Measurements from ENCODE around the gene PDE7B. TPM values are rescaled to one million over a fixed set of nuclear protein-coding genes. Genes with fewer than 3 reads are reported as not detected.

The PDE7B gene
- total and polyA plus RNA-seq, 2 donors (not counting 1 experiment from before 2014, with no cell fraction given): 2.6 to 7.5 TPM

DNA sequence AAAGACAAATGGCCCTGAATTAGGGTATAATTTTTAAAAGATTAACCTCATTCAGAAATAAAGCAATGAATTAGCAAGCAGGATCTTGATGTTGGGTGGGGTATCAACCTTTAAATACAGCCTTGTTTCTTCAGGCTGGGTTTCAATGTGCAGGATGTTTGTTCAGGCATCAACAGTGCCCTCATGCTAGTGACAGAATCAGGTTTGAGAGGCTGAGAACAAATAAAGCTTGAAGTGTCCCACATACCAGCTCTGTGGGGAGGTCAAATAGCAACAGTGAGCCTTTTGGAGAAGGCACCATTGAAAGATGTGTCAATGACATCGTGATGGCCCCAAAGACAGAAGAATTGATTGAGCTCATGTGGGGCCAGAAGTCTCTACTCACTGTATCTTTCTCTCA is 330.4 kb downstream of the PDE7B start:
- Histone ChIP-seq H3K9ac (ENCODE audit: low read length) (no peak overlapping the region), H3K79me2 (ENCODE audit: control insufficient read depth, insufficient read depth, low read length) (no peaks in the 10 kb centered on the region), H3K4me1 (ENCODE audit: control insufficient read depth in 2 of 2, insufficient read depth in 2 of 2, low read length in 2 of 2) (peaks cover 12 to 15% of the 10 kb centered on the region in 2 donors), H2AFZ (ENCODE audit: insufficient read depth, low read depth, low read length, poor library complexity, severe bottlenecking) (no peak overlapping the region), H3K36me3 (replicated peaks in 1 of 2; ENCODE audit: control extremely low read depth in 1 of 2, control insufficient read depth in 1 of 2, extremely low read depth in 1 of 2, insufficient read depth in 2 of 2, low read length in 1 of 2) (peaks cover 0 to 3% of the 10 kb centered on the region in 2 experiments), H3K4me3 (ENCODE audit: control extremely low read depth in 1 of 5, extremely low read depth in 1 of 5, insufficient read depth in 1 of 5, low read depth in 2 of 5, low read length in 4 of 5) (no peak overlapping the region), H3K9me3 (ENCODE audit: control extremely low read depth in 1 of 3, control insufficient read depth in 2 of 3, insufficient read depth in 1 of 3, low read length in 2 of 3) (no peaks in the 10 kb centered on the region), H4K20me1 (ENCODE audit: control insufficient read depth, insufficient read depth, low read length, poor library complexity, severe bottlenecking) (no peaks in the 10 kb centered on the region), H3K4me2 (replicated peaks; ENCODE audit: low read depth, low read length, poor library complexity, severe bottlenecking) (no peak overlapping the region), H3K27ac (ENCODE audit: low read length in 2 of 2) (no peak overlapping the region), H3K27me3 (replicated peaks in 1 of 4; ENCODE audit: control extremely low read depth in 1 of 4, control insufficient read depth in 3 of 4, insufficient read depth in 4 of 4, low read length in 3 of 4) (no peaks in the 10 kb centered on the region)
- no peak for ATAC-seq (ENCODE audit: low read depth)
- WGBS (ENCODE audit: insufficient coverage): no CpG with 5 or more reads among the region's 1 CpG
- ChIA-PET POLR2A (no interaction called here), CTCF (no interaction called here)
- no peak overlapping the region for H3K4me3 Mint-ChIP-seq
- peaks cover 14% of the 10 kb centered on the region for H3K4me1 Mint-ChIP-seq
- no peak for TF ChIP-seq EZH2 (IDR thresholded peaks at IDR 0.05; ENCODE audit: borderline replicate concordance, insufficient read depth, low read depth, low read length, poor library complexity, severe bottlenecking)
- TF ChIP-seq CTCF (IDR thresholded peaks at IDR 0.05): no peak
- DNase-seq: no peak
- no peaks in the 10 kb centered on the region for H3K27me3 Mint-ChIP-seq
- intact Hi-C loops (cut with micrococcal nuclease): no loop called here
- H3K27ac Mint-ChIP-seq: no peak overlapping the region
- H3K9me3 Mint-ChIP-seq (ENCODE audit: insufficient read depth): no peaks in the 10 kb centered on the region

DNA sequence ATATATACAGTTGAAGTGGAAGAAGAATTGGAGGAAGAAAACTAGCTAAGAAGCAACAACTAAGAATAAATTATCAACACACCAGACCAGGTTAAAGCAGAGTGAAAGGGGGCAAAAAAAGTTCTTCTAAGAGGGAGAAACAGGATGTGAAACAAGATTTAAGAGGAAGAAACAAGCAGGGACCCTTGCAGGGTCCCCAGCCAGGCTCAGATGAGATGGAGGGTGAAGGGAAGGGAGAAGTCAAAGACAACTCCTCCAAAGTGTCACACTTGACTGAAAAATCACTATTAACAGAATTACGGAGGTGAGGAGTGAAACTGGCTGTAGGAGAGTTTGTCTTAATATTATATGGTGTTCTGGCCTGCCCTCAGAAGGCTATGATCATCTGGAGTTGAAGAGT is 333.2 kb downstream of the PDE7B start:
- peak overlapping the region; percentile 5 for H3K27ac Mint-ChIP-seq
- H2AFZ ChIP-seq (ENCODE audit: insufficient read depth, low read depth, low read length, poor library complexity, severe bottlenecking): no peak overlapping the region
- DNase-seq (peak; percentile 45), ATAC-seq (ENCODE audit: low read depth) (peak; percentile 49)
- no CpG with 5 or more reads among the region's 1 CpG for WGBS (ENCODE audit: insufficient coverage)
- no peaks in the 10 kb centered on the region for H3K9me3 Mint-ChIP-seq (ENCODE audit: insufficient read depth)
- H3K9ac ChIP-seq (ENCODE audit: low read length): no peak overlapping the region
- peak overlapping the region; percentile 0 for H3K4me3 Mint-ChIP-seq
- no peaks in the 10 kb centered on the region for H4K20me1 ChIP-seq (ENCODE audit: control insufficient read depth, insufficient read depth, low read length, poor library complexity, severe bottlenecking)
- intact Hi-C loops (cut with micrococcal nuclease): no loop called here
- TF ChIP-seq EZH2 (IDR thresholded peaks at IDR 0.05; ENCODE audit: borderline replicate concordance, insufficient read depth, low read depth, low read length, poor library complexity, severe bottlenecking) (no peak), CTCF (IDR thresholded peaks at IDR 0.05) (no peak)
- H3K4me2 ChIP-seq (replicated peaks; ENCODE audit: low read depth, low read length, poor library complexity, severe bottlenecking): peak overlapping the region; percentile 4
- no peaks in the 10 kb centered on the region for H3K36me3 ChIP-seq (replicated peaks in 1 of 2; ENCODE audit: control extremely low read depth in 1 of 2, control insufficient read depth in 1 of 2, extremely low read depth in 1 of 2, insufficient read depth in 2 of 2, low read length in 1 of 2)
- H3K4me1 ChIP-seq (ENCODE audit: control insufficient read depth in 2 of 2, insufficient read depth in 2 of 2, low read length in 2 of 2): peaks cover 12 to 15% of the 10 kb centered on the region in 2 donors
- no peak overlapping the region for H3K4me3 ChIP-seq (ENCODE audit: control extremely low read depth in 1 of 5, extremely low read depth in 1 of 5, insufficient read depth in 1 of 5, low read depth in 2 of 5, low read length in 4 of 5)
- H3K27me3 ChIP-seq (replicated peaks in 1 of 4; ENCODE audit: control extremely low read depth in 1 of 4, control insufficient read depth in 3 of 4, insufficient read depth in 4 of 4, low read length in 3 of 4): no peaks in the 10 kb centered on the region
- H3K4me1 Mint-ChIP-seq: peaks cover 14% of the 10 kb centered on the region
- H3K79me2 ChIP-seq (ENCODE audit: control insufficient read depth, insufficient read depth, low read length): no peaks in the 10 kb centered on the region
- ChIA-PET POLR2A (no interaction called here), CTCF (no interaction called here)
- H3K27ac ChIP-seq (ENCODE audit: low read length in 2 of 2): peak overlapping the region in 1 of 2 donors; percentile 2
- H3K27me3 Mint-ChIP-seq: no peaks in the 10 kb centered on the region
- no peaks in the 10 kb centered on the region for H3K9me3 ChIP-seq (ENCODE audit: control extremely low read depth in 1 of 3, control insufficient read depth in 2 of 3, insufficient read depth in 1 of 3, low read length in 2 of 3)
